Activated naive CD8-positive, alpha-beta T cell treated with anti-CD3 and anti-CD28 coated beads, Interleukin-2, amount 50 U/mL, for 24 hours (primary cell): ENCODE data around the gene ACTRT3.

ENCODE experiments used
- ATAC-seq: fragments of 150-1000 bp; cut with Tn5 transposase; one replicate; pipeline ENCODE4 v1.10.0; 2021
- DNase-seq: peaks from one replicate; pipeline ENCODE4 v3.0.0; 2021
- H3K27ac Mint-ChIP-seq: one replicate; pipeline ENCODE4 v1.8.0; 2021; ENCODE audit warnings: mild to moderate bottlenecking, mixed read lengths
- H3K27me3 Mint-ChIP-seq: one replicate; pipeline ENCODE4 v1.8.0; 2021; ENCODE audit warnings: mixed read lengths
- H3K36me3 Mint-ChIP-seq: one replicate; pipeline ENCODE4 v1.8.0; 2021; ENCODE audit warnings: low read depth, mixed read lengths
- H3K4me1 Mint-ChIP-seq: one replicate; pipeline ENCODE4 v1.8.0; 2021; ENCODE audit warnings: mixed read lengths
- H3K4me3 Mint-ChIP-seq: one replicate; pipeline ENCODE4 v1.8.0; 2021; ENCODE audit warnings: mild to moderate bottlenecking, moderate library complexity, mixed read lengths
- H3K9me3 Mint-ChIP-seq: one replicate; pipeline ENCODE4 v1.8.0; 2021; ENCODE audit warnings: mixed read lengths

Gene ACTRT3

DNA sequence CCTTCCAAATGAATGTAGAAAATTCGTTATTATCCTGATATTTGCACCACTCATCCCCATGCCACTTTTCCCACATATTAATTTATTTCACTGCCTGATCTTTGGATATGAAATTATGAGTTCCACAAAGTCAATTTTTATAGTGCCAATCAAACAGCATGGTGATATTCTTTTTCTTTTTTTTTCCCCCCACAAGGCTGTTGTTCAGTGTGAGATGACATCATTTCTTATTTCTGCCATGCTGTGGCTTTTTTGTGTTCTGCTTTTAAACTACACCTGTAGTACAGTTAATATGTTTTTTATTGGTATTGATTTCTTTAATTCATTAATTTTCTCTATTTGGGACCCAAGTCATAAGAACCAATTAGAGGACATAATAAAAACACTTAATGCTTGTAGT is 18.4 kb upstream of the ACTRT3 start:
- Mint-ChIP-seq H3K36me3 (peaks cover 51% of the 10 kb centered on the region), H3K9me3 (no peaks in the 10 kb centered on the region), H3K27me3 (no peaks in the 10 kb centered on the region)

GRCh38 chr3:169787120-169787519 is 17.8 kb upstream of the ACTRT3 start:
- H3K4me1 Mint-ChIP-seq: peaks cover 4% of the 10 kb centered on the region
- no peaks in the 10 kb centered on the region for H3K9me3 Mint-ChIP-seq
- ATAC-seq: no peak
- H3K27ac Mint-ChIP-seq: no peak overlapping the region
- no peak for DNase-seq
- H3K27me3 Mint-ChIP-seq: no peaks in the 10 kb centered on the region
- peaks cover 51% of the 10 kb centered on the region for H3K36me3 Mint-ChIP-seq
- no peak overlapping the region for H3K4me3 Mint-ChIP-seq

More for the DNA sequence above, 18.4 kb upstream of the ACTRT3 start:
- Mint-ChIP-seq H3K4me1 (peaks cover 4% of the 10 kb centered on the region), H3K27ac (peak overlapping the region; percentile 10), H3K4me3 (no peak overlapping the region)
- DNase-seq: no peak
- ATAC-seq: no peak

- ATAC-seq (no peak), DNase-seq (no peak)
- H3K36me3 Mint-ChIP-seq: peaks cover 60% of the 10 kb centered on the region
- peak overlapping the region; percentile 23 for H3K27ac Mint-ChIP-seq
- no peaks in the 10 kb centered on the region for H3K9me3 Mint-ChIP-seq
- H3K4me3 Mint-ChIP-seq: no peak overlapping the region
- peaks cover 42% of the 10 kb centered on the region for H3K4me1 Mint-ChIP-seq
- H3K27me3 Mint-ChIP-seq: no peaks in the 10 kb centered on the region
Observed at GRCh38 chr3:169781209-169781855, 12.0 kb upstream of the ACTRT3 start.

- peak; percentile 43 for ATAC-seq
- no peaks in the 10 kb centered on the region for H3K27me3 Mint-ChIP-seq
- H3K4me1 Mint-ChIP-seq: peaks cover 48% of the 10 kb centered on the region
- H3K27ac Mint-ChIP-seq: peak overlapping the region; percentile 35
- H3K36me3 Mint-ChIP-seq: peaks cover 60% of the 10 kb centered on the region
- H3K9me3 Mint-ChIP-seq: no peaks in the 10 kb centered on the region
- no peak overlapping the region for H3K4me3 Mint-ChIP-seq
- no peak for DNase-seq
Observed at GRCh38 chr3:169780742-169781141, 11.4 kb upstream of the ACTRT3 start.

DNA sequence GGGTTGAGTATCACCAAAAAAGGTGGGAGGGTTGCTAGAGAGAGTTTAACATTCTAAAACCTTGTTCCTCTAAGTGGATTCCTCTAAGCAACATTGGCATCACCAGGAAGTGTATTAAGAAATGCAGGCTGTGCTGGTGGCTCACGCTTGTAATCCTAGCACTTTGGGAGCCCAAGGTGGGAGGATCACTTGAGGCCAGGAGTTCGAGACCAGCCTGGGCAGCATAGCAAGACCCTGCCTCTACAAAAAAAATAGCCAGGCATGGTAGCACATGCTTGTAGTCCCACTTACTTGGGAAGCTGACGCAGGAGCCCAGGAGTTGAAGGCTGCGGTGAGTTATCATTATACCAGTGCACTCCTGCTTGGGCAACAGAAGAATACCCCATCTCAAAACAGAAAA is 8.5 kb upstream of the ACTRT3 start:
- no peak overlapping the region for H3K4me3 Mint-ChIP-seq
- H3K36me3 Mint-ChIP-seq: peaks cover 67% of the 10 kb centered on the region
- H3K9me3 Mint-ChIP-seq: no peaks in the 10 kb centered on the region
- DNase-seq (no peak), ATAC-seq (no peak)
- H3K4me1 Mint-ChIP-seq: peaks cover 68% of the 10 kb centered on the region
- H3K27ac Mint-ChIP-seq: no peak overlapping the region
- no peaks in the 10 kb centered on the region for H3K27me3 Mint-ChIP-seq

DNA sequence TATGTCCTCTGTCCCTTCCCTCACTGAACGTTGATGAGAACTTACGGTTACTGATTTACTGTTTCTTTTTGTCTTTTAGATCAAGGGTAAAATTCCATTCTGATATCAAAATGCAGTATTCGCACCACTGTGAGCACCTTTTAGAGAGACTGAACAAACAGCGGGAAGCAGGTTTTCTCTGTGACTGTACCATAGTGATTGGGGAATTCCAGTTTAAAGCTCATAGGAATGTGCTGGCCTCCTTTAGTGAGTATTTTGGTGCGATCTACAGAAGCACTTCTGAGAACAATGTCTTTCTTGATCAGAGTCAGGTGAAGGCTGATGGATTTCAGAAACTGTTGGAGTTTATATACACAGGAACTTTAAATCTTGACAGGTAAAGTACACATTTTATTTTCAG is 4.8 kb upstream of the ACTRT3 start:
- H3K36me3 Mint-ChIP-seq: peaks cover 48% of the 10 kb centered on the region
- peaks cover 61% of the 10 kb centered on the region for H3K4me1 Mint-ChIP-seq

GRCh38 chr3:169772897-169773816 is 3.8 kb upstream of the ACTRT3 start, which contains the start of gene MYNN:
MYNN (plus strand) TSS chr3:169773396; CDS start chr3:169774296, 900 bp downstream.
- DNase-seq: peak; percentile 92
- H3K9me3 Mint-ChIP-seq: no peaks in the 10 kb centered on the region
- H3K27ac Mint-ChIP-seq: peak within 1 kb of the TSS; percentile 99
- H3K4me3 Mint-ChIP-seq: peak within 1 kb of the TSS; percentile 98
- H3K4me1 Mint-ChIP-seq: peaks cover 53% of the 10 kb centered on the region
- peaks cover 39% of the 10 kb centered on the region for H3K36me3 Mint-ChIP-seq
- ATAC-seq: peak; percentile 86
- peaks cover 5% of the 10 kb centered on the region for H3K27me3 Mint-ChIP-seq

More for the DNA sequence above, 4.8 kb upstream of the ACTRT3 start:
- H3K27ac Mint-ChIP-seq: peak overlapping the region; percentile 99
- peaks cover 5% of the 10 kb centered on the region for H3K27me3 Mint-ChIP-seq
- ATAC-seq (no peak), DNase-seq (no peak)
- peak overlapping the region; percentile 98 for H3K4me3 Mint-ChIP-seq
- H3K9me3 Mint-ChIP-seq: no peaks in the 10 kb centered on the region

DNA sequence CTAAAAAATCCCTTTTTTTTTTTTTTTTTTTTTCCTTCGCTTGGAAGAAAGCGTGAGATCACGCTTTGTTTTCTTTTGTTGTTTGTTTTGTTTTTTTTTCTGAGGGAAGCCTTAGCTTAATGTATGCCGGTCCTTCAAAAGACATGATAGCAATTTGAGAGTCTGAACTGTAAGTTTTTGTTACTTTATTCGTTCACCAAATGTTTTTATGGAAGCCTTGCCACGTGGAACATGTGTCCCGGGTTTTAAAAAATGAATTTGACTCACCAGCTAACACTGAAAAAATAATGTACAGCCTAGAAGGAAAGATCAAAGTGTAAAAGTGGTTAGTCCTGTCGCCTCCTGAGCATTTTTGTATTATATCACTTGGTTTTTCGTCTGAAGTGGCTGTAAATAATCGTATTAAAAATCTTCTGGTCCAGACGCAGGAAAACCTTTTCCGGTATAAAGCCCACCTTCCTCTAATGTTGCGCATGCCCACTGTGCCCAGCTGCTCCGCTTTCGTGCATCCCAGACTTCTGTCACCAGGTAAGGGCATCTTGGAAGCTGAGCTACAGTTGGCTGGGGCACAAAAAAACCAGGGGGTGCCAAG is 3.0 kb upstream of the ACTRT3 start:
- Mint-ChIP-seq H3K4me1 (peaks cover 52% of the 10 kb centered on the region), H3K27me3 (peaks cover 5% of the 10 kb centered on the region), H3K9me3 (no peaks in the 10 kb centered on the region), H3K4me3 (peak overlapping the region; percentile 98), H3K27ac (peak overlapping the region; percentile 99), H3K36me3 (peaks cover 35% of the 10 kb centered on the region)
- DNase-seq (peak; percentile 74), ATAC-seq (peak; percentile 37)

DNA sequence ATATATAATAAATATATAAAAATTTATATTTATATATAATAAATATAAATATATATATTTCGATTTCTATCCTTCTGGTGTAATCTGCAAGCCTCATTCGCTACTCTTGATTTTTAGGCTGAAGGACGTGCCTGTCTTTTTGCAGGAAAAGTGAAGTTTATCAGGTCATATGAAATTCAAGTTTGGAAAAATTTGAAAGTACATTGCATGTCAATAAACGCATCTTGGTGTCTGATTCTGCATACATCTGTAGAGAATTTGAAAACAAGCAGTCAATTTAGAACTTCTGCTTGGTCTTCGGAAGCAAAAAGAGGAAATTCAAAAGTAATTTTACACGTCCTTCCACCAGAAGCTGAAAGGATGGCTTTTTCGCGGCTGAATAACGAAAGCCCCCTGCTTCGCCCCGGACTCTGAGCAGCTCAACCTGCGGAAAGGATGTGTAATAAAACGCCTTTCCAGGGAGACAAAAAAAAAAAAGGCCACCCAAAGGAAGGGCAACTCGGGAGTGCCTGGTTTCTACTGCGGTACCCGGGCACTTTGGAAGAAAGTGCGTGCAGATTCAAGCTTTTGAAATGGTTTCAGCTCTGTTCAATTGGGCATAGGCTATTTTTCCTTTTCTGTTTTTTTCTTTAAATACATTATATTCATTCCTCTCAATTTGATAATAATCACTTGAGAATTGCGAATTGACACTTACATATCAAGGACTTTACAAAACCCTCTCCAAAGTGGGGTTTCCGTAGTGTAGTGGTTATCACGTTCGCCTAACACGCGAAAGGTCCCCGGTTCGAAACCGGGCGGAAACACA is 2.3 kb upstream of the ACTRT3 start:
- peak overlapping the region; percentile 98 for H3K4me3 Mint-ChIP-seq
- no peaks in the 10 kb centered on the region for H3K9me3 Mint-ChIP-seq
- H3K36me3 Mint-ChIP-seq: peaks cover 32% of the 10 kb centered on the region
- peak overlapping the region; percentile 99 for H3K27ac Mint-ChIP-seq
- peaks cover 5% of the 10 kb centered on the region for H3K27me3 Mint-ChIP-seq
- H3K4me1 Mint-ChIP-seq: peaks cover 46% of the 10 kb centered on the region
- ATAC-seq: peak; percentile 5
- peak; percentile 48 for DNase-seq

GRCh38 chr3:169764882-169765612 is 4.3 kb downstream of the ACTRT3 start, which contains the start of gene TERC:
TERC (minus strand) TSS chr3:169765060.
- peaks cover 39% of the 10 kb centered on the region for H3K4me1 Mint-ChIP-seq
- peaks cover 7% of the 10 kb centered on the region for H3K9me3 Mint-ChIP-seq
- H3K4me3 Mint-ChIP-seq: peak within 1 kb of the TSS; percentile 96
- H3K36me3 Mint-ChIP-seq: peaks cover 2% of the 10 kb centered on the region
- ATAC-seq: peak; percentile 88
- peak; percentile 92 for DNase-seq
- H3K27ac Mint-ChIP-seq: peak within 1 kb of the TSS; percentile 97
- peaks cover 3% of the 10 kb centered on the region for H3K27me3 Mint-ChIP-seq

DNA sequence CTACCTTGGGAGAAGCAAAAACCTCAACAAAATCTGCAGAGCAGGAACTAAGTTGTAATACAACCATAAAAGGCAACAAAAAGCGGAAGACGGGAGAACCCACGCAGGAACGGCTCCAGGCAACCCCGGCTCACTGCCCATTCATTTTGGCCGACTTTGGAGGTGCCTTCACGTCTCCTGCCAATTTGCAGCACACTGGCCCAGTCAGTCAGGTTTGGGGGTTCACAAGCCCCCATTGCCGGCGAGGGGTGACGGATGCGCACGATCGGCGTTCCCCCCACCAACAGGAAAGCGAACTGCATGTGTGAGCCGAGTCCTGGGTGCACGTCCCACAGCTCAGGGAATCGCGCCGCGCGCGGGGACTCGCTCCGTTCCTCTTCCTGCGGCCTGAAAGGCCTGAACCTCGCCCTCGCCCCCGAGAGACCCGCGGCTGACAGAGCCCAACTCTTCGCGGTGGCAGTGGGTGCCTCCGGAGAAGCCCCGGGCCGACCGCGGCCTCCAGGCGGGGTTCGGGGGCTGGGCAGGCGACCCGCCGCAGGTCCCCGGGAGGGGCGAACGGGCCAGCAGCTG is 5.0 kb downstream of the ACTRT3 start:
- Mint-ChIP-seq H3K4me1 (peaks cover 42% of the 10 kb centered on the region), H3K36me3 (peaks cover 2% of the 10 kb centered on the region), H3K27me3 (peaks cover 3% of the 10 kb centered on the region), H3K4me3 (peak overlapping the region; percentile 96), H3K9me3 (peaks cover 7% of the 10 kb centered on the region), H3K27ac (peak overlapping the region; percentile 97)
- peak; percentile 68 for DNase-seq
- peak; percentile 33 for ATAC-seq

DNA sequence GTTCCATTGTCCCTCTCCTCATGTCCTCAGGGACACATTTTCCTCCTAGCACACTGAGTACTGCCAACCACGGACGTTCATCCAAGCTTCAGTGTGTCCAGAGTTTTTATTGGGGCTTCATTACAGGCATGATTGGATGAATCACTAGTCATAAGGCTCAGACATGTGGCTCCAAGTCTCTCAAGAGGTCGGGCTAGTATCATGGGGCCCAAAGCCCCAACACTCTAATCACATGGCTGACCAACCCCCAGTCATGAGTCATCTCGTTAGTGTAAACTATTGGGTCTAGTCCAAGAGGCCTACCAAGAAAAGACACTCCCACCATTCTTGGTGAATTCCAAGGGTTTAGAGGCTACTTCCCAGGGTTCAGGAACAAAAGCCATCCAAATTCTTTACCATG is 8.9 kb downstream of the ACTRT3 start:
- no peak overlapping the region for H3K4me3 Mint-ChIP-seq
- peaks cover 55% of the 10 kb centered on the region for H3K4me1 Mint-ChIP-seq
- peaks cover 6% of the 10 kb centered on the region for H3K9me3 Mint-ChIP-seq
- H3K36me3 Mint-ChIP-seq: no peaks in the 10 kb centered on the region
- DNase-seq (no peak), ATAC-seq (no peak)
- peaks cover 3% of the 10 kb centered on the region for H3K27me3 Mint-ChIP-seq
- H3K27ac Mint-ChIP-seq: no peak overlapping the region

DNA sequence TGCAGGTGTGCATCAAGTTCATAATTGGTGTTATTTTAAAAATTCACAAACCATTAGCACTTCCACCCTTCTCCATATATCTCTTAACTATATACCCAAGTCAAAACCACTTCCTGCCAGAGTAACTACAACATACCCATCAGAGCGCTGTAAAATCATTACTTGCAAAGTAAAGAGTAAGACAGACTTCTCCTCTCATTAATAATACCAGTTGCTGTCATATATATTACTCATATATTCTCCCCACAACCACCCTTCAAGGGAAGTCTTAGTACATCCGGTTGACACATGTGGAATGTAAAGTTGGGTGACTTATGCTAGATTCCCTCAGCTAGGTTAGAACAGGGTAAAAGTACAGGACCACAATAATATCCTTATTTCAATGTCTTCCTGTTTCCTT is 10.1 kb downstream of the ACTRT3 start:
- DNase-seq (no peak), ATAC-seq (peak; percentile 94)
- H3K36me3 Mint-ChIP-seq: no peaks in the 10 kb centered on the region
- H3K4me1 Mint-ChIP-seq: peaks cover 48% of the 10 kb centered on the region
- peak overlapping the region; percentile 84 for H3K27ac Mint-ChIP-seq
- peaks cover 1% of the 10 kb centered on the region for H3K27me3 Mint-ChIP-seq
- peaks cover 6% of the 10 kb centered on the region for H3K9me3 Mint-ChIP-seq
- H3K4me3 Mint-ChIP-seq: peak overlapping the region; percentile 21
